22Rv1 (cell line): ENCODE data around the gene SLCO1A2.

ENCODE experiments used
- ZFX ChIP-seq: fragments of 450-650 bp; IDR thresholded peaks from 2 replicates; pipeline ENCODE4 v1.6.1; 2017; ENCODE audit warnings: antibody characterized with exemption, borderline replicate concordance
- TF ChIP-seq, protein P1 (sequence below): fragments of 450-650 bp; IDR thresholded peaks from 2 replicates; pipeline ENCODE4 v1.5.1; 2017; ENCODE audit warnings: mild to moderate bottlenecking

DNA sequence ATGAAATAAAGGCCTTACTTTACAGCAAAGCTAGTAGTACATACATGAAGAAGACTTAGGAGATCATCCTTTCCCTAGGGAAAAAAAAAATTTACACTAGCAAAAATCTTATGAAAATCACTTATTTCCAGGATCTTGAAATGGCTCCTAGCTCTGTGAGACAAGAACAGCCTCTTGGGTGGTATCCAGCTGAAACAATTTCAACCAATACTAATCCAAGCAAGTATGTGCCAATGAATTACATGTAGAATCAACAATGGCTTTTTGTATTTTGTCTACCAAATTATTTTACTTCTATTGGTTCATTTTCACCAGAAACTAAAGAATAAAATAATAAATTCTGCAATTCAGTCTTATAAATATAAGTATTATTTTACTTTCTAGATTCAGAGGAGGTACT, 2.7 kb upstream of the SLCO1A2 start:
- TF ChIP-seq, protein P1, sequence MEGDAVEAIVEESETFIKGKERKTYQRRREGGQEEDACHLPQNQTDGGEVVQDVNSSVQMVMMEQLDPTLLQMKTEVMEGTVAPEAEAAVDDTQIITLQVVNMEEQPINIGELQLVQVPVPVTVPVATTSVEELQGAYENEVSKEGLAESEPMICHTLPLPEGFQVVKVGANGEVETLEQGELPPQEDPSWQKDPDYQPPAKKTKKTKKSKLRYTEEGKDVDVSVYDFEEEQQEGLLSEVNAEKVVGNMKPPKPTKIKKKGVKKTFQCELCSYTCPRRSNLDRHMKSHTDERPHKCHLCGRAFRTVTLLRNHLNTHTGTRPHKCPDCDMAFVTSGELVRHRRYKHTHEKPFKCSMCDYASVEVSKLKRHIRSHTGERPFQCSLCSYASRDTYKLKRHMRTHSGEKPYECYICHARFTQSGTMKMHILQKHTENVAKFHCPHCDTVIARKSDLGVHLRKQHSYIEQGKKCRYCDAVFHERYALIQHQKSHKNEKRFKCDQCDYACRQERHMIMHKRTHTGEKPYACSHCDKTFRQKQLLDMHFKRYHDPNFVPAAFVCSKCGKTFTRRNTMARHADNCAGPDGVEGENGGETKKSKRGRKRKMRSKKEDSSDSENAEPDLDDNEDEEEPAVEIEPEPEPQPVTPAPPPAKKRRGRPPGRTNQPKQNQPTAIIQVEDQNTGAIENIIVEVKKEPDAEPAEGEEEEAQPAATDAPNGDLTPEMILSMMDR, result no peak
- no peak for TF ChIP-seq ZFX
